ENCODE data around the gene TJP1. TPM values are rescaled to one million over a fixed set of nuclear protein-coding genes. Genes with fewer than 3 reads are reported as not detected.

Gene TJP1
- polyA plus RNA-seq, 1 donor (not counting 4 experiments of a cell fraction or from before 2014, with no cell fraction given): 54.7 TPM

DNA sequence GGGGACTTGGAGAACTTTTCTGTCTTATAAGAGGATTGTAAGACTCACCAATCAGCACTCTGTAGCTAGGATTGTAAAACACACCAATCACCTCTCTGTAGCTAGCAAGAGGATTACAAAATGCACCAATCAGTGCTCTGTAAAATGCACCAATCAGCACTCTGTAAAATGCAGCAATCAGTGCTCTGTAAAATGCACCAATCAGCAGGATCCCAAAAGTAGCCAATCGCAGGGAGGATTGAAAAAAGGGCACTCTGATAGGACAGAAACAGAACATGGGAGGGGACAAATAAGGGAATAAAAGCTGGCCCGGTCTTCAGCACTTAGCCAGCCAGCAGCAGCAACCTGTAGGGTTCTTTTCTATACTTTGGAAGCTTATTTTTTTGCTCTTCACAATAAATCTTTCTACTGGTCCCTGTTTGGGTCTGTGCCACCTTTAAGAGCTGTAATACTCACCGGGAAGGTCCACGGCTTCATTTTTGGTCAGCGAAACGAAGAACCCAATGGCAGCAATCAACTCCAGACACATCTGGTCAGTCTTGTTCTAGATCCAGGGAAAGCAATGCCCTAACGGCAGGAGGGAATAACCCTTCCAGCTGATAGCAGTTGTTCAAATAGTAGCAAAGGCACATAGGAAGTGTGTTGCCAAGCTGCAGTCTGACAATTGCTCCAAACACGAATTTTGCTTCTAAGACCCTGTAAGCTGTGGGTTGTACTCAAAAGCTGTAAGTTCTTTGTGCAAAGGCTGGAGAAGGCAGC, 135.6 kb downstream of the TJP1 start:
- dilution Hi-C loops (cut with MboI; ENCODE audit: extremely low pct_ligation_motif_present, low sequenced_read_pairs): no loop called here
- H2AFZ ChIP-seq (ENCODE audit: control insufficient read depth, low read length): no peak overlapping the region

DNA sequence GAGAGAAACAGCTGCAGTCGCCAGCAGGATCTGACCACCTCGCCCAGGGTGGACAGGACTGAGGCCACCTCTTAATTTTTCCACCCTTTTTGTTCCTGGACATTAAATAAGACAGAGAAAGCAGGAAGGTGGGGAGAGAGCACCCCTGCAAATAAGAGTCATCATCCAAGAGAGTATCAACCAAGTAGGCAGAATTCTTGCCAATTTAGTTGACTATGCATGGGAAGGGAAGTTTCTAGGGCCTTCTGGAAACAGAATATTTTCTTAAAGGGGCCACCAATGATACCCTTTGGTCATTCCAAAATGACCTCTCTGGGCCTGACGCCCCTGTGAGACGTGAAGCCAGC, 136.2 kb downstream of the TJP1 start:
- dilution Hi-C loops (cut with MboI; ENCODE audit: extremely low pct_ligation_motif_present, low sequenced_read_pairs): no loop called here
- Histone ChIP-seq H3K27ac (ENCODE audit: control insufficient read depth, insufficient read depth, low read length) (no peak overlapping the region), H3K36me3 (ENCODE audit: control insufficient read depth in 2 of 2, extremely low read depth in 1 of 2, insufficient read depth in 2 of 2, low read length in 2 of 2) (no peaks in the 10 kb centered on the region), H3K4me1 (ENCODE audit: control insufficient read depth, extremely low read depth, insufficient read depth, low read length) (peaks cover 23% of the 10 kb centered on the region), H3K4me3 (ENCODE audit: control insufficient read depth in 2 of 3, extremely low read depth in 1 of 3, insufficient read depth in 2 of 3, low read depth in 1 of 3, low read length in 3 of 3) (no peak overlapping the region), H3K27me3 (ENCODE audit: control insufficient read depth, extremely low read depth, insufficient read depth, low read length) (peaks cover 3% of the 10 kb centered on the region), H3K9me1 (ENCODE audit: control insufficient read depth, extremely low read depth, insufficient read depth, low read length) (no peaks in the 10 kb centered on the region), H4K20me1 (ENCODE audit: control insufficient read depth, extremely low read depth, insufficient read depth, low read length) (no peaks in the 10 kb centered on the region), H2AFZ (ENCODE audit: control insufficient read depth, low read length) (no peak overlapping the region), H3K9ac (ENCODE audit: control insufficient read depth, extremely low read depth, insufficient read depth, low read length) (no peak overlapping the region), H3K4me2 (ENCODE audit: control insufficient read depth, extremely low read depth, insufficient read depth, low read depth, low read length) (no peak overlapping the region), H3K79me2 (ENCODE audit: control insufficient read depth, insufficient read depth, low read length) (no peaks in the 10 kb centered on the region), H3K9me3 (ENCODE audit: control insufficient read depth, low read depth, low read length) (no peaks in the 10 kb centered on the region)
- DNase-seq (ENCODE audit: low read depth, low spot score): no peak
- TF ChIP-seq EZH2 (IDR thresholded peaks at IDR 0.05; ENCODE audit: low read length): no peak
- TF ChIP-seq, protein P1, sequence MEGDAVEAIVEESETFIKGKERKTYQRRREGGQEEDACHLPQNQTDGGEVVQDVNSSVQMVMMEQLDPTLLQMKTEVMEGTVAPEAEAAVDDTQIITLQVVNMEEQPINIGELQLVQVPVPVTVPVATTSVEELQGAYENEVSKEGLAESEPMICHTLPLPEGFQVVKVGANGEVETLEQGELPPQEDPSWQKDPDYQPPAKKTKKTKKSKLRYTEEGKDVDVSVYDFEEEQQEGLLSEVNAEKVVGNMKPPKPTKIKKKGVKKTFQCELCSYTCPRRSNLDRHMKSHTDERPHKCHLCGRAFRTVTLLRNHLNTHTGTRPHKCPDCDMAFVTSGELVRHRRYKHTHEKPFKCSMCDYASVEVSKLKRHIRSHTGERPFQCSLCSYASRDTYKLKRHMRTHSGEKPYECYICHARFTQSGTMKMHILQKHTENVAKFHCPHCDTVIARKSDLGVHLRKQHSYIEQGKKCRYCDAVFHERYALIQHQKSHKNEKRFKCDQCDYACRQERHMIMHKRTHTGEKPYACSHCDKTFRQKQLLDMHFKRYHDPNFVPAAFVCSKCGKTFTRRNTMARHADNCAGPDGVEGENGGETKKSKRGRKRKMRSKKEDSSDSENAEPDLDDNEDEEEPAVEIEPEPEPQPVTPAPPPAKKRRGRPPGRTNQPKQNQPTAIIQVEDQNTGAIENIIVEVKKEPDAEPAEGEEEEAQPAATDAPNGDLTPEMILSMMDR (optimal IDR thresholded peaks at IDR 0.05 in 1 of 3, IDR thresholded peaks at IDR 0.05 in 1 of 3, conservative IDR thresholded peaks at IDR 0.05 in 1 of 3; ENCODE audit: extremely low read depth in 1 of 3, insufficient read depth in 2 of 3, low read length in 3 of 3): no peak
- FAIRE-seq: no peak

More for the DNA sequence above, 135.6 kb downstream of the TJP1 start:
- no peak overlapping the region for H3K4me3 ChIP-seq (ENCODE audit: control insufficient read depth in 2 of 3, extremely low read depth in 1 of 3, insufficient read depth in 2 of 3, low read depth in 1 of 3, low read length in 3 of 3)
- peaks cover 28% of the 10 kb centered on the region for H3K4me1 ChIP-seq (ENCODE audit: control insufficient read depth, extremely low read depth, insufficient read depth, low read length)
- TF ChIP-seq, protein P1 (optimal IDR thresholded peaks at IDR 0.05 in 1 of 3, IDR thresholded peaks at IDR 0.05 in 1 of 3, conservative IDR thresholded peaks at IDR 0.05 in 1 of 3; ENCODE audit: extremely low read depth in 1 of 3, insufficient read depth in 2 of 3, low read length in 3 of 3): no peak
- TF ChIP-seq EZH2 (IDR thresholded peaks at IDR 0.05; ENCODE audit: low read length): no peak
- FAIRE-seq (no peak), DNase-seq (ENCODE audit: low read depth, low spot score) (no peak)
- H3K9me3 ChIP-seq (ENCODE audit: control insufficient read depth, low read depth, low read length): no peaks in the 10 kb centered on the region
- H3K36me3 ChIP-seq (ENCODE audit: control insufficient read depth in 2 of 2, extremely low read depth in 1 of 2, insufficient read depth in 2 of 2, low read length in 2 of 2): no peaks in the 10 kb centered on the region
- no peaks in the 10 kb centered on the region for H4K20me1 ChIP-seq (ENCODE audit: control insufficient read depth, extremely low read depth, insufficient read depth, low read length)
- H3K9me1 ChIP-seq (ENCODE audit: control insufficient read depth, extremely low read depth, insufficient read depth, low read length): no peaks in the 10 kb centered on the region
- H3K4me2 ChIP-seq (ENCODE audit: control insufficient read depth, extremely low read depth, insufficient read depth, low read depth, low read length): no peak overlapping the region
- H3K27me3 ChIP-seq (ENCODE audit: control insufficient read depth, extremely low read depth, insufficient read depth, low read length): peaks cover 3% of the 10 kb centered on the region
- H3K79me2 ChIP-seq (ENCODE audit: control insufficient read depth, insufficient read depth, low read length): no peaks in the 10 kb centered on the region
- no peak overlapping the region for H3K9ac ChIP-seq (ENCODE audit: control insufficient read depth, extremely low read depth, insufficient read depth, low read length)
- H3K27ac ChIP-seq (ENCODE audit: control insufficient read depth, insufficient read depth, low read length): no peak overlapping the region
